NT2/D1 (cell line): ENCODE measurements around the gene PER1.

Experiments
- SUZ12 ChIP-seq: IDR thresholded peaks from 2 replicates; pipeline ENCODE4 v1.6.1; 2011; ENCODE audit not compliant: insufficient read length, insufficient read depth; ENCODE audit errors: extremely low read depth
- YY1 ChIP-seq: IDR thresholded peaks from 2 replicates; pipeline ENCODE4 v1.6.1; 2011; ENCODE audit not compliant: insufficient read length, insufficient read depth

DNA sequence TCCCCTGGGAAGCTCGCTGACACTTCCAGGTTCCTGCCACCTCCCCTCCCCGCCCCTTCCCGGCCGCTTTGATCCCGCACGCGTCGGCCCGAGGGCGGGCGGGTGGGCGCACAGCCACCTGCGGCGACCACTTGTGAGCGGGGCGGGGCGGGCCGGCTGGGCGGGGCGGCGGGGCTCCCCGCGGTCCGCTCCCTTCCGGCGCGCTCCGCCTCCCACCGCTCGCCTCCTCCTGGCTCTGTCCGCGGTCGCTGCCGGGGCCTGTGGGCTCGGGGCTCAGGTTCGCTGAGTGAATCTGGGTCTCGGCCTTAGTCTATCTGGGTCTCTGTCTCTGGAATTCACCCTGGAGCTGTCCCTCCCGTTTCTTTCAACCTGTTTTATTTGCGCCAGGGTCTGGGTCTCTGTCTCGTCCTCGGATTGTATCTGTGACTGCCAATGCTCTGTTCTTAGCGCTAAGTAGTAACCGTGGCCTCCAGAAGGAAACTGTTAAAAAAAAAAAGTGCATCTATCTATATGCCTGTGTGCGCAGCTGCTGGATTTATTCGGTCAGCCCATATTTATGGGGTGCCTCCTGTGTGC is 25.6 kb downstream of the PER1 start:
- no peak for TF ChIP-seq YY1
- TF ChIP-seq SUZ12, result no peak
